Smooth muscle cell (in vitro differentiated cells): ENCODE measurements around the gene SORCS1. TPM values are rescaled to one million over a fixed set of nuclear protein-coding genes. Genes with fewer than 3 reads are reported as not detected.
A peak's percentile ranks its signal among the peaks of the same experiment; 100 is the strongest.

Experiments
- DNase-seq: peaks from one replicate; lab custom pipeline; 2025; ENCODE audit not compliant: unreplicated experiment; lab: John Stamatoyannopoulos, UW
- H2AFZ ChIP-seq: fragments of 200-600 bp; sonication (generic); 2 replicates; pipeline ENCODE4 v1.6.0; 2016; ENCODE audit warnings: antibody characterized with exemption, low read depth, mild to moderate bottlenecking
- H3F3A ChIP-seq: fragments of 200-600 bp; sonication (generic); 2 replicates; pipeline ENCODE4 v1.6.0; 2017; ENCODE audit warnings: antibody characterized with exemption, low read depth
- H3K27ac ChIP-seq: fragments of 200-600 bp; sonication (generic); 2 replicates; pipeline ENCODE4 v1.5.1; 2016; ENCODE audit warnings: low read depth, mild to moderate bottlenecking
- H3K27me3 ChIP-seq: fragments of 200-600 bp; sonication (generic); 2 replicates; pipeline ENCODE4 v1.6.1; 2016; ENCODE audit warnings: low read depth, mild to moderate bottlenecking
- H3K36me3 ChIP-seq: fragments of 200-600 bp; sonication (generic); 2 replicates; pipeline ENCODE4 v1.5.1; 2016; ENCODE audit warnings: low read depth
- H3K4me1 ChIP-seq: fragments of 200-600 bp; sonication (generic); 2 replicates; pipeline ENCODE4 v1.5.1; 2016; ENCODE audit warnings: low read depth
- H3K4me2 ChIP-seq: fragments of 200-600 bp; sonication (generic); 2 replicates; pipeline ENCODE4 v1.6.0; 2016; ENCODE audit warnings: mild to moderate bottlenecking
- H3K4me3 ChIP-seq: fragments of 200-600 bp; sonication (generic); 2 replicates; pipeline ENCODE4 v1.5.1; 2016; ENCODE audit warnings: mild to moderate bottlenecking
- H3K79me2 ChIP-seq: fragments of 200-600 bp; sonication (generic); 2 replicates; pipeline ENCODE4 v1.6.0; 2016; ENCODE audit warnings: low read depth, mild to moderate bottlenecking
- H3K9ac ChIP-seq: fragments of 200-600 bp; sonication (generic); 2 replicates; pipeline ENCODE4 v1.6.0; 2016; ENCODE audit warnings: low read depth
- H3K9me3 ChIP-seq: fragments of 200-600 bp; sonication (generic); replicated peaks from 2 replicates; pipeline ENCODE4 v1.5.1; 2016; ENCODE audit warnings: low read depth
- H4K20me1 ChIP-seq: fragments of 200-600 bp; sonication (generic); 2 replicates; pipeline ENCODE4 v1.6.0; 2016; ENCODE audit warnings: low read depth
- CTCF ChIP-seq: fragments of 200-600 bp; sonication (generic); IDR thresholded peaks from 2 replicates; pipeline ENCODE4 v1.5.1; 2017; ENCODE audit warnings: borderline replicate concordance, mild to moderate bottlenecking, antibody characterized with exemption; ENCODE audit not compliant: insufficient read depth, poor library complexity, severe bottlenecking
- WGBS: methylation state at CpG from one replicate; pipeline ENCODE4 v1.1.7; 2016; ENCODE audit warnings: low lambda C conversion rate; 5-methylcytosine and 5-hydroxymethylcytosine counted together
- polyA plus RNA-seq: library from polyadenylated mRNA; unstranded; fragments of >200 nt; fragmentation: Nextera tagmentation; extraction: Ambion mirVana; gene quantifications from 2 replicates; pipeline ENCODE4 v1.2.1, GENCODE V29; 2016
- total RNA-seq: library from RNA; depleted of rRNA; stranded (reverse); fragments of >200 nt; gene quantifications from 2 replicates; pipeline ENCODE4 v1.2.3, GENCODE V29; 2014

The SORCS1 gene
- total and polyA plus RNA-seq, 2 experiments from 2014 or later, result 0.67 TPM; not detected in 1

GRCh38 chr10:107164992-107165391 lies 486 bp upstream of the SORCS1 start:
- Histone ChIP-seq H3K9ac (no peak overlapping the region), H4K20me1 (no peaks in the 10 kb centered on the region), H2AFZ (no peak overlapping the region), H3K36me3 (no peaks in the 10 kb centered on the region), H3K27me3 (peaks cover 87% of the 10 kb centered on the region), H3K4me3 (peak overlapping the region; percentile 56), H3K9me3 (no peaks in the 10 kb centered on the region), H3K79me2 (no peaks in the 10 kb centered on the region), H3K4me1 (peaks cover 10% of the 10 kb centered on the region), H3F3A (no peaks in the 10 kb centered on the region), H3K4me2 (peak overlapping the region; percentile 92), H3K27ac (no peak overlapping the region)
- TF ChIP-seq CTCF, result no peak
- WGBS, result 2% methylated on average over 14 of the region's 14 CpGs
- no peak for DNase-seq

- Histone ChIP-seq H3K27ac (no peak overlapping the region), H3K79me2 (no peaks in the 10 kb centered on the region), H4K20me1 (no peaks in the 10 kb centered on the region), H3F3A (no peaks in the 10 kb centered on the region), H2AFZ (no peak overlapping the region), H3K4me3 (peak overlapping the region; percentile 17), H3K9me3 (no peaks in the 10 kb centered on the region), H3K36me3 (no peaks in the 10 kb centered on the region), H3K27me3 (peaks cover 88% of the 10 kb centered on the region), H3K9ac (no peak overlapping the region), H3K4me2 (peak overlapping the region; percentile 92), H3K4me1 (peaks cover 10% of the 10 kb centered on the region)
- no peak for DNase-seq
- WGBS, result 25% methylated on average over 7 of the region's 7 CpGs
- no peak for TF ChIP-seq CTCF
Measured at GRCh38 chr10:107163076-107163855, 1.2 kb downstream of the SORCS1 start.

- no peak for DNase-seq
- H3K27ac ChIP-seq, result no peak overlapping the region
- H3K4me1 ChIP-seq, result peaks cover 10% of the 10 kb centered on the region
- no peaks in the 10 kb centered on the region for H3K79me2 ChIP-seq
- H4K20me1 ChIP-seq, result no peaks in the 10 kb centered on the region
- H3F3A ChIP-seq, result no peaks in the 10 kb centered on the region
- TF ChIP-seq CTCF, result no peak
- H3K9me3 ChIP-seq, result no peaks in the 10 kb centered on the region
- no peak overlapping the region for H3K4me2 ChIP-seq
- no peaks in the 10 kb centered on the region for H3K36me3 ChIP-seq
- H3K27me3 ChIP-seq, result peaks cover 79% of the 10 kb centered on the region
- WGBS, result 72% methylated on average over 3 of the region's 3 CpGs
- H3K9ac ChIP-seq, result no peak overlapping the region
- H2AFZ ChIP-seq, result no peak overlapping the region
- H3K4me3 ChIP-seq, result no peak overlapping the region
Measured at GRCh38 chr10:107160866-107161265, 3.6 kb downstream of the SORCS1 start.

GRCh38 chr10:107159871-107160270 lies 4.6 kb downstream of the SORCS1 start:
- no peak overlapping the region for H3K27ac ChIP-seq
- DNase-seq, result no peak
- peaks cover 10% of the 10 kb centered on the region for H3K4me1 ChIP-seq
- no peak overlapping the region for H3K9ac ChIP-seq
- WGBS, result 89% methylated on average over 4 of the region's 4 CpGs
- no peak for TF ChIP-seq CTCF
- H2AFZ ChIP-seq, result no peak overlapping the region
- peaks cover 69% of the 10 kb centered on the region for H3K27me3 ChIP-seq
- no peaks in the 10 kb centered on the region for H3F3A ChIP-seq
- no peaks in the 10 kb centered on the region for H4K20me1 ChIP-seq
- no peaks in the 10 kb centered on the region for H3K79me2 ChIP-seq
- H3K9me3 ChIP-seq, result no peaks in the 10 kb centered on the region
- no peaks in the 10 kb centered on the region for H3K36me3 ChIP-seq
- H3K4me2 ChIP-seq, result no peak overlapping the region
- H3K4me3 ChIP-seq, result no peak overlapping the region
